Activated CD8-positive, alpha-beta memory T cell treated with anti-CD3 and anti-CD28 coated beads, Interleukin-2, amount 50 U/mL, for 1 hour (primary cell): Measurements from ENCODE around the gene ARG2.

Source experiments
- DNase-seq: peaks from one replicate; pipeline ENCODE4 v3.0.0-alpha.2; 2020; ENCODE audit errors: extremely low read depth

Gene ARG2

GRCh38 chr14:67619446-67620216 lies at the start of gene ARG2:
Gene ARG2 (plus strand): TSS chr14:67619920. CDS start chr14:67619978, 58 bp downstream.
- peak; percentile 95 for DNase-seq

GRCh38 chr14:67570453-67570852 lies 49.3 kb upstream of the ARG2 start:
- DNase-seq = no peak

- peak; percentile 28 for DNase-seq
Observed at GRCh38 chr14:67571275-67571990, 48.3 kb upstream of the ARG2 start.

GRCh38 chr14:67571991-67572323 lies 47.8 kb upstream of the ARG2 start:
- no peak for DNase-seq

- no peak for DNase-seq
Observed at GRCh38 chr14:67572608-67573007, 47.1 kb upstream of the ARG2 start.

GRCh38 chr14:67573228-67574010 lies 46.3 kb upstream of the ARG2 start:
- no peak for DNase-seq

GRCh38 chr14:67574156-67574555 lies 45.6 kb upstream of the ARG2 start:
- DNase-seq = no peak

GRCh38 chr14:67574806-67575205 lies 44.9 kb upstream of the ARG2 start:
- DNase-seq = no peak

GRCh38 chr14:67575684-67576083 lies 44.0 kb upstream of the ARG2 start:
- DNase-seq = no peak

GRCh38 chr14:67576216-67576955 lies 43.3 kb upstream of the ARG2 start:
- DNase-seq = no peak

GRCh38 chr14:67577181-67577808 lies 42.4 kb upstream of the ARG2 start:
- no peak for DNase-seq

- DNase-seq = no peak
Observed at GRCh38 chr14:67577909-67578749, 41.6 kb upstream of the ARG2 start.

- no peak for DNase-seq
Observed at GRCh38 chr14:67579040-67579439, 40.7 kb upstream of the ARG2 start.

GRCh38 chr14:67579636-67580035 lies 40.1 kb upstream of the ARG2 start:
- no peak for DNase-seq

- DNase-seq = no peak
Observed at GRCh38 chr14:67580336-67581171, 39.2 kb upstream of the ARG2 start.

- DNase-seq = no peak
Observed at GRCh38 chr14:67581643-67582042, 38.1 kb upstream of the ARG2 start.

GRCh38 chr14:67582061-67582460 lies 37.7 kb upstream of the ARG2 start:
- no peak for DNase-seq

GRCh38 chr14:67583711-67584644 lies 35.7 kb upstream of the ARG2 start:
- DNase-seq = no peak
